HepG2 (cell line): Measurements from ENCODE around the gene GABRG3. TPM values are rescaled to one million over a fixed set of nuclear protein-coding genes. Genes with fewer than 3 reads are reported as not detected.

Experiments used
- ATAC-seq: fragments of 200-7000 bp; cut with Tn5 transposase; 3 replicates; pipeline ENCODE4 v1.9.1; 2020; ENCODE audit warnings: mild to moderate bottlenecking, moderate library complexity
- BruUV-seq: library from RNA; stranded (reverse); fragments of 400-500 nt; replicated peaks from 2 replicates; lab custom pipeline; 2021; lab: Mats Ljungman, UMichigan
- CTCF ChIA-PET: fragments of 300-600 bp; formaldehyde crosslinking; extraction: SDS; loops from one replicate; lab custom pipeline; 2021; ENCODE audit warnings: low total read pairs, inconsistent platforms, low intra/inter-chr PET ratio; lab: Yijun Ruan, JAX
- POLR2A ChIA-PET: fragments of 350-600 bp; sonication (Branson Sonifier 250); formaldehyde crosslinking; loops from one replicate; lab custom pipeline; 2020; ENCODE audit warnings: antibody characterized with exemption, inconsistent platforms; lab: Yijun Ruan, JAX
- DNase-seq: peaks from one replicate; pipeline ENCODE4 v3.0.0-alpha.2; 2015; ENCODE audit warnings: low spot score
- FAIRE-seq: peaks from 3 replicates; lab custom pipeline; 2011; peaks lifted over from hg19 to GRCh38; lab: Jason Lieb, UNC
- H2AFZ ChIP-seq: one replicate; pipeline ENCODE4 v1.6.1; 2011; ENCODE audit warnings: low read length, inconsistent platforms
- H3K27ac ChIP-seq: fragments of 300-600 bp; 3 replicates; pipeline ENCODE4 v1.8.0; 2011; ENCODE audit warnings: mixed run types, mild to moderate bottlenecking, mixed read lengths, low read length, inconsistent platforms; ENCODE audit not compliant: insufficient read depth; ENCODE audit errors: extremely low read length
- H3K27me3 ChIP-seq, 2 experiments: fragments of 200-600 bp in 1 of 2; 2 replicates in 1 of 2; 3 replicates in 1 of 2; pipeline versions ENCODE4 v1.6.0 to v1.8.0; 2011; ENCODE audit warnings: low read length in 2 of 2, mild to moderate bottlenecking in 2 of 2, moderate library complexity in 2 of 2, inconsistent platforms in 1 of 2; ENCODE audit not compliant: insufficient read depth in 2 of 2, control insufficient read depth in 1 of 2
- H3K36me3 ChIP-seq, 2 experiments: fragments of 200-600 bp in 1 of 2; replicated peaks in 1 of 2; 2 replicates in 1 of 2; 3 replicates in 1 of 2; pipeline versions ENCODE4 v1.5.1 to v1.8.0; 2011; ENCODE audit warnings: low read length in 2 of 2, inconsistent platforms in 1 of 2; ENCODE audit not compliant: insufficient read depth in 2 of 2, control insufficient read depth in 1 of 2
- H3K4me1 ChIP-seq: 2 replicates; pipeline ENCODE4 v1.5.1; 2012; ENCODE audit warnings: low read length, inconsistent platforms; ENCODE audit not compliant: insufficient read depth
- H3K4me2 ChIP-seq: 2 replicates; pipeline ENCODE4 v1.6.0; 2011; ENCODE audit warnings: low read depth, low read length, inconsistent platforms
- H3K4me3 ChIP-seq, 3 experiments: fragments of 200-600 bp in 1 of 3; sonication (generic), shearing (Covaris generic) in 1 of 3; replicated peaks in 1 of 3; 2 replicates each; pipeline ENCODE4 v1.5.1; 2011 to 2016; ENCODE audit warnings: low read length in 3 of 3, inconsistent platforms in 2 of 3, low read depth in 2 of 3, mild to moderate bottlenecking in 2 of 3, control low read depth in 1 of 3, mixed read lengths in 1 of 3; ENCODE audit not compliant: insufficient read depth in 1 of 3
- H3K79me2 ChIP-seq: one replicate; pipeline ENCODE4 v1.6.1; 2011; ENCODE audit warnings: low read length, inconsistent platforms; ENCODE audit not compliant: insufficient read depth
- H3K9ac ChIP-seq: 2 replicates; pipeline ENCODE4 v1.6.0; 2011; ENCODE audit warnings: mild to moderate bottlenecking, low read depth, low read length, inconsistent platforms; ENCODE audit not compliant: insufficient read depth
- H3K9me3 ChIP-seq: 2 replicates; pipeline ENCODE4 v1.5.1; 2012; ENCODE audit warnings: mild to moderate bottlenecking, low read length
- H4K20me1 ChIP-seq: 2 replicates; pipeline ENCODE4 v1.6.0; 2011; ENCODE audit warnings: inconsistent platforms, mild to moderate bottlenecking, low read length, moderate library complexity; ENCODE audit not compliant: insufficient read depth
- ATAD3A ChIP-seq: sonication (generic); formaldehyde crosslinking; IDR thresholded peaks from 2 replicates; pipeline ENCODE4 v1.4.0; 2020; ENCODE audit warnings: missing genetic modification reagents
- BCL6 ChIP-seq: IDR thresholded peaks from 2 replicates; pipeline ENCODE4 v1.6.1; 2016; ENCODE audit warnings: missing genetic modification reagents, missing compliant biosample characterization
- CHCHD3 ChIP-seq: sonication (generic); formaldehyde crosslinking; IDR thresholded peaks from 2 replicates; pipeline ENCODE4 v1.8.0; 2022; ENCODE audit warnings: mild to moderate bottlenecking, missing genetic modification reagents, moderate library complexity
- CREBL2 ChIP-seq: sonication (generic); formaldehyde crosslinking; IDR thresholded peaks from 2 replicates; pipeline ENCODE4 v1.8.1; 2023; ENCODE audit warnings: missing genetic modification reagents, mild to moderate bottlenecking, borderline replicate concordance
- ELF3 ChIP-seq: IDR thresholded peaks from 2 replicates; pipeline ENCODE4 v1.6.1; 2016; ENCODE audit warnings: missing genetic modification reagents, missing compliant biosample characterization
- POLR2G ChIP-seq: fragments of 200-400 bp; formaldehyde crosslinking; IDR thresholded peaks from 2 replicates; pipeline ENCODE4 v1.6.1; 2018; ENCODE audit warnings: mild to moderate bottlenecking, low read depth, low read length, moderate library complexity
- RNF2 ChIP-seq: fragments of 450-650 bp; conservative IDR thresholded peaks from 2 replicates; pipeline ENCODE4 v1.6.1; 2016; ENCODE audit warnings: low read depth
- SRSF9 ChIP-seq: fragments of 200-400 bp; formaldehyde crosslinking; IDR thresholded peaks from 2 replicates; pipeline ENCODE4 v1.6.1; 2018; ENCODE audit warnings: borderline replicate concordance, mild to moderate bottlenecking, low read depth, low read length; ENCODE audit not compliant: insufficient read depth, poor library complexity, severe bottlenecking
- TBL1XR1 ChIP-seq: fragments of 150-350 bp; IDR thresholded peaks from 2 replicates; pipeline ENCODE4 v1.6.1; 2014; ENCODE audit warnings: borderline replicate concordance, low read length; ENCODE audit not compliant: partially characterized antibody
- THAP9 ChIP-seq: sonication (generic); formaldehyde crosslinking; IDR thresholded peaks from 2 replicates; pipeline ENCODE4; 2020; ENCODE audit warnings: missing genetic modification reagents, mild to moderate bottlenecking, borderline replicate concordance
- TSC22D2 ChIP-seq: sonication (generic); formaldehyde crosslinking; IDR thresholded peaks from 2 replicates; pipeline ENCODE4 v1.5.1; 2020; ENCODE audit warnings: missing genetic modification reagents, mild to moderate bottlenecking, borderline replicate concordance
- ZNF569 ChIP-seq: sonication (generic); formaldehyde crosslinking; IDR thresholded peaks from 2 replicates; pipeline ENCODE4 v1.5.0; 2020; ENCODE audit warnings: mild to moderate bottlenecking, missing genetic modification reagents, moderate library complexity, borderline replicate concordance
- WGBS: methylation state at CpG from one replicate; pipeline ENCODE4 v1.1.6; 2017; ENCODE audit warnings: low lambda C conversion rate; 5-methylcytosine and 5-hydroxymethylcytosine counted together
- in situ Hi-C: cut with HindIII; loops from 2 replicates; pipeline ENCODE4 v1.10.0; 2017; ENCODE audit warnings: low pct_unique_long_range_greater_than_20kb; ENCODE audit not compliant: extremely low pct_ligation_motif_present
- intact Hi-C: fragments of 100-400 bp; cut with micrococcal nuclease; formaldehyde crosslinking; loops from one replicate; pipeline ENCODE4 v1.10.0; 2022; ENCODE audit not compliant: unreplicated experiment
- polyA plus RNA-seq, 8 experiments: library from polyadenylated mRNA; depleted of rRNA in 3 of 8; stranded (reverse) in 7 of 8; unstranded in 1 of 8; fragments of >200 nt; fragmentation: Illumina TruSeq in 4 of 8; extraction: Trizol in 4 of 8; gene quantifications; 2 replicates each; pipeline versions ENCODE4 v1.2.1 to v1.2.3, GENCODE V29; 2011 to 2016; ENCODE audit warnings: low read depth in 4 of 8, missing spikeins in 1 of 8, mixed read lengths in 1 of 8; ENCODE audit not compliant: insufficient read depth in 1 of 8
- total RNA-seq, 5 experiments: library from RNA; depleted of rRNA; stranded (reverse); fragments of >200 nt; fragmentation: Illumina TruSeq; extraction: Trizol; gene quantifications; 2 replicates each; pipeline ENCODE4 v1.2.3, GENCODE V29; 2016; ENCODE audit warnings: low read depth in 1 of 5
- TF ChIP-seq, protein P1 (sequence below): sonication (generic); formaldehyde crosslinking; IDR thresholded peaks from 2 replicates; pipeline ENCODE4 v1.4.0; 2020; ENCODE audit warnings: missing genetic modification reagents, borderline replicate concordance
- TF ChIP-seq, protein P2 (sequence below): sonication (generic); formaldehyde crosslinking; IDR thresholded peaks from 2 replicates; pipeline ENCODE4 v1.5.0; 2020; ENCODE audit warnings: mild to moderate bottlenecking, missing genetic modification reagents

GABRG3 gene
- total and polyA plus RNA-seq, 2 of the 13 experiments (the other 11 are each of a cell fraction or from before 2014, with no cell fraction given) = not detected

DNA sequence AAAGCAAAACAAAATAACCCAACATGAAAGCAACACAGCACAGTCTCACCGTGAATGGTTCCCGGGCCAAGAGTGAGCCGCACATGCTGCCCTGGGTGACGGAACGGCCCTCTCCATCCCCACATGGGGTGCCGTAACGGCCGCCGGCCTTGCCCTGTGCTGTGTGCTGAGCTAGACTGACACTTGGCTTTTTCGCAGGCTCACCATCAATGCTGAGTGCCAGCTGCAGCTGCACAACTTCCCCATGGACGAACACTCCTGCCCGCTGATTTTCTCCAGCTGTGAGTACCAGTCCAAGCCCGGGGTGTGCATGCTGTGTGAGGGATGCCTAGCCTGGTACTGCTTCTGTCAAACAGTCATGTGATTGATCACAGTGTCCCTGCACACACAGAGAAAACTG is 357.6 kb downstream of the GABRG3 start (continued):
- TF ChIP-seq, protein P1, sequence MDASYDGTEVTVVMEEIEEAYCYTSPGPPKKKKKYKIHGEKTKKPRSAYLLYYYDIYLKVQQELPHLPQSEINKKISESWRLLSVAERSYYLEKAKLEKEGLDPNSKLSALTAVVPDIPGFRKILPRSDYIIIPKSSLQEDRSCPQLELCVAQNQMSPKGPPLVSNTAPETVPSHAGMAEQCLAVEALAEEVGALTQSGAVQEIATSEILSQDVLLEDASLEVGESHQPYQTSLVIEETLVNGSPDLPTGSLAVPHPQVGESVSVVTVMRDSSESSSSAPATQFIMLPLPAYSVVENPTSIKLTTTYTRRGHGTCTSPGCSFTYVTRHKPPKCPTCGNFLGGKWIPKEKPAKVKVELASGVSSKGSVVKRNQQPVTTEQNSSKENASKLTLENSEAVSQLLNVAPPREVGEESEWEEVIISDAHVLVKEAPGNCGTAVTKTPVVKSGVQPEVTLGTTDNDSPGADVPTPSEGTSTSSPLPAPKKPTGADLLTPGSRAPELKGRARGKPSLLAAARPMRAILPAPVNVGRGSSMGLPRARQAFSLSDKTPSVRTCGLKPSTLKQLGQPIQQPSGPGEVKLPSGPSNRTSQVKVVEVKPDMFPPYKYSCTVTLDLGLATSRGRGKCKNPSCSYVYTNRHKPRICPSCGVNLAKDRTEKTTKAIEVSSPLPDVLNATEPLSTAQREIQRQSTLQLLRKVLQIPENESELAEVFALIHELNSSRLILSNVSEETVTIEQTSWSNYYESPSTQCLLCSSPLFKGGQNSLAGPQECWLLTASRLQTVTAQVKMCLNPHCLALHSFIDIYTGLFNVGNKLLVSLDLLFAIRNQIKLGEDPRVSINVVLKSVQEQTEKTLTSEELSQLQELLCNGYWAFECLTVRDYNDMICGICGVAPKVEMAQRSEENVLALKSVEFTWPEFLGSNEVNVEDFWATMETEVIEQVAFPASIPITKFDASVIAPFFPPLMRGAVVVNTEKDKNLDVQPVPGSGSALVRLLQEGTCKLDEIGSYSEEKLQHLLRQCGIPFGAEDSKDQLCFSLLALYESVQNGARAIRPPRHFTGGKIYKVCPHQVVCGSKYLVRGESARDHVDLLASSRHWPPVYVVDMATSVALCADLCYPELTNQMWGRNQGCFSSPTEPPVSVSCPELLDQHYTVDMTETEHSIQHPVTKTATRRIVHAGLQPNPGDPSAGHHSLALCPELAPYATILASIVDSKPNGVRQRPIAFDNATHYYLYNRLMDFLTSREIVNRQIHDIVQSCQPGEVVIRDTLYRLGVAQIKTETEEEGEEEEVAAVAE (CRISPR knock-in tag) = no peak
- TF ChIP-seq SRSF9 = no peak

GRCh38 chr15:27330326-27330725 is 359.3 kb downstream of the GABRG3 start:
- BruUV-seq = no TSS peak
- H2AFZ ChIP-seq = no peak overlapping the region
- WGBS = 12% methylated on average over 5 of the region's 5 CpGs
- no peaks in the 10 kb centered on the region for H3K4me1 ChIP-seq
- in situ Hi-C loops (no loop called here), intact Hi-C loops (no loop called here)
- DNase-seq (no peak), FAIRE-seq (no peak), ATAC-seq (no peak)
- ChIA-PET POLR2A (no interaction called here), CTCF (no interaction called here)
- H3K36me3 ChIP-seq = no peaks in the 10 kb centered on the region
- H3K27me3 ChIP-seq = no peaks in the 10 kb centered on the region
- no peaks in the 10 kb centered on the region for H4K20me1 ChIP-seq
- H3K79me2 ChIP-seq = no peaks in the 10 kb centered on the region
- H3K4me3 ChIP-seq = no peak overlapping the region
- no peak overlapping the region for H3K27ac ChIP-seq
- no peaks in the 10 kb centered on the region for H3K9me3 ChIP-seq
- no peak overlapping the region for H3K4me2 ChIP-seq
- no peak overlapping the region for H3K9ac ChIP-seq
- TF ChIP-seq ZNF569 (no peak), TSC22D2 (CRISPR knock-in tag) (no peak), ELF3 (CRISPR knock-in tag) (no peak), RNF2 (no peak), CHCHD3 (CRISPR knock-in tag) (no peak), THAP9 (CRISPR knock-in tag) (no peak), POLR2G (no peak), ATAD3A (CRISPR knock-in tag) (no peak), TBL1XR1 (no peak), BCL6 (CRISPR knock-in tag) (no peak), CREBL2 (no peak)
- TF ChIP-seq, protein P2, sequence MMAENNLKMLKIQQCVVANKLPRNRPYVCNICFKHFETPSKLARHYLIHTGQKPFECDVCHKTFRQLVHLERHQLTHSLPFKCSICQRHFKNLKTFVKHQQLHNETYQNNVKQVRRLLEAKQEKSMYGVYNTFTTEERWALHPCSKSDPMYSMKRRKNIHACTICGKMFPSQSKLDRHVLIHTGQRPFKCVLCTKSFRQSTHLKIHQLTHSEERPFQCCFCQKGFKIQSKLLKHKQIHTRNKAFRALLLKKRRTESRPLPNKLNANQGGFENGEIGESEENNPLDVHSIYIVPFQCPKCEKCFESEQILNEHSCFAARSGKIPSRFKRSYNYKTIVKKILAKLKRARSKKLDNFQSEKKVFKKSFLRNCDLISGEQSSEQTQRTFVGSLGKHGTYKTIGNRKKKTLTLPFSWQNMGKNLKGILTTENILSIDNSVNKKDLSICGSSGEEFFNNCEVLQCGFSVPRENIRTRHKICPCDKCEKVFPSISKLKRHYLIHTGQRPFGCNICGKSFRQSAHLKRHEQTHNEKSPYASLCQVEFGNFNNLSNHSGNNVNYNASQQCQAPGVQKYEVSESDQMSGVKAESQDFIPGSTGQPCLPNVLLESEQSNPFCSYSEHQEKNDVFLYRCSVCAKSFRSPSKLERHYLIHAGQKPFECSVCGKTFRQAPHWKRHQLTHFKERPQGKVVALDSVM = no peak
